Neural cell (in vitro differentiated cells): ENCODE data around the gene SBNO2. TPM values are rescaled to one million over a fixed set of nuclear protein-coding genes. Genes with fewer than 3 reads are reported as not detected.
"Not testable (repeated sequence)": the region's sequence is repeated elsewhere in the genome, so short reads cannot be mapped to it uniquely, and the experiment has no call there.

ENCODE experiments used
- H2AFZ ChIP-seq: fragments of 200-600, 300-800 bp; sonication (generic), shearing (Covaris generic); 2 replicates; pipeline ENCODE4 v1.6.0; 2014; ENCODE audit warnings: low read depth, mild to moderate bottlenecking, antibody characterized with exemption, low read length, moderate library complexity
- H3F3A ChIP-seq: fragments of 200-600 bp; shearing (Covaris generic); 2 replicates; pipeline ENCODE4 v1.6.1; 2016; ENCODE audit warnings: mild to moderate bottlenecking, moderate library complexity, mixed read lengths, antibody characterized with exemption, low read length; ENCODE audit not compliant: insufficient read depth, poor library complexity, severe bottlenecking
- H3K27ac ChIP-seq: fragments of 200-600, 300-800 bp; sonication (generic), shearing (Covaris generic); 2 replicates; pipeline ENCODE4 v1.5.1; 2014; ENCODE audit warnings: mild to moderate bottlenecking, low read length, moderate library complexity
- H3K27me3 ChIP-seq: fragments of 300-800, 200-600 bp; sonication (generic), shearing (Covaris generic); 2 replicates; pipeline ENCODE4 v1.6.0; 2014; ENCODE audit warnings: mild to moderate bottlenecking, low read depth, low read length, moderate library complexity; ENCODE audit not compliant: insufficient read depth
- H3K36me3 ChIP-seq: fragments of 300-800, 200-600 bp; sonication (generic), shearing (Covaris generic); 2 replicates; pipeline ENCODE4 v1.5.1; 2014; ENCODE audit warnings: mild to moderate bottlenecking, antibody characterized with exemption, low read length, moderate library complexity; ENCODE audit not compliant: insufficient read depth
- H3K4me2 ChIP-seq: fragments of 300-800, 200-600 bp; sonication (generic), shearing (Covaris generic); 2 replicates; pipeline ENCODE4 v1.6.0; 2014; ENCODE audit warnings: mild to moderate bottlenecking, low read length
- H3K4me3 ChIP-seq: fragments of 300-800, 200-600 bp; sonication (generic), shearing (Covaris generic); 2 replicates; pipeline ENCODE4 v1.5.1; 2014; ENCODE audit warnings: mild to moderate bottlenecking, low read length, moderate library complexity
- H3K79me2 ChIP-seq: fragments of 200-600 bp; shearing (Covaris generic); replicated peaks from 2 replicates; pipeline ENCODE4 v1.6.0; 2014; ENCODE audit warnings: mild to moderate bottlenecking, low read length, moderate library complexity; ENCODE audit not compliant: insufficient read depth
- H3K9ac ChIP-seq: fragments of 300-800, 200-600 bp; sonication (generic), shearing (Covaris generic); 2 replicates; pipeline ENCODE4 v1.6.1; 2016; ENCODE audit warnings: mild to moderate bottlenecking, low read length, mixed read lengths
- H3K9me2 ChIP-seq: fragments of 200-600 bp; shearing (Covaris generic); 2 replicates; pipeline ENCODE4 v1.6.1; 2016; ENCODE audit warnings: mild to moderate bottlenecking, low read length, mixed read lengths; ENCODE audit not compliant: insufficient read depth
- H3K9me3 ChIP-seq: fragments of 200-600, 300-800 bp; sonication (generic), shearing (Covaris generic); 2 replicates; pipeline ENCODE4 v1.6.1; 2016; ENCODE audit warnings: mild to moderate bottlenecking, mixed run types, low read length, moderate library complexity, mixed read lengths
- H4K20me1 ChIP-seq: fragments of 200-600 bp; shearing (Covaris generic); 2 replicates; pipeline ENCODE4 v1.6.1; 2016; ENCODE audit warnings: mild to moderate bottlenecking, mixed run types; ENCODE audit not compliant: insufficient read depth
- EP300 ChIP-seq: fragments of 450-650 bp; conservative IDR thresholded peaks from 2 replicates; pipeline ENCODE4 v1.6.1; 2014; ENCODE audit warnings: antibody characterized with exemption, mild to moderate bottlenecking, moderate library complexity; ENCODE audit not compliant: poor library complexity, severe bottlenecking
- EZH2 ChIP-seq: fragments of 200-600, 300-800 bp; shearing (Covaris generic), sonication (generic); IDR thresholded peaks from 2 replicates; pipeline ENCODE4 v1.6.1; 2014; ENCODE audit warnings: antibody characterized with exemption, low read length, borderline replicate concordance, mild to moderate bottlenecking; ENCODE audit not compliant: insufficient read depth, poor library complexity, severe bottlenecking
- MXI1 ChIP-seq: fragments of 450-650 bp; conservative IDR thresholded peaks from 2 replicates; pipeline ENCODE4 v1.6.1; 2014; ENCODE audit warnings: antibody characterized with exemption, mild to moderate bottlenecking; ENCODE audit not compliant: poor library complexity, severe bottlenecking
- POLR2AphosphoS5 ChIP-seq: IDR thresholded peaks from 2 replicates; pipeline ENCODE4 v1.6.1; 2012
- RAD21 ChIP-seq: fragments of 450-650 bp; conservative IDR thresholded peaks from 2 replicates; pipeline ENCODE4 v1.6.1; 2014; ENCODE audit warnings: antibody characterized with exemption, mild to moderate bottlenecking, moderate library complexity
- SMC3 ChIP-seq: fragments of 450-650 bp; conservative IDR thresholded peaks from 2 replicates; pipeline ENCODE4 v1.6.1; 2014; ENCODE audit warnings: antibody characterized with exemption, mild to moderate bottlenecking, moderate library complexity; ENCODE audit not compliant: poor library complexity
- TAF1 ChIP-seq: IDR thresholded peaks from 2 replicates; pipeline ENCODE4 v1.6.1; 2012; ENCODE audit warnings: low read depth
- polyA plus RNA-seq: library from polyadenylated mRNA; depleted of rRNA; stranded (reverse); fragments of >200 nt; gene quantifications from 2 replicates; pipeline ENCODE4 v1.2.3, GENCODE V29; 2014
- TF ChIP-seq, protein P1 (sequence below): fragments of 450-650 bp; IDR thresholded peaks from 2 replicates; pipeline ENCODE4 v1.5.1; 2014; ENCODE audit warnings: antibody characterized with exemption, mild to moderate bottlenecking, moderate library complexity; ENCODE audit not compliant: poor library complexity, severe bottlenecking
- TF ChIP-seq, protein P2 (sequence below): IDR thresholded peaks from 2 replicates; pipeline ENCODE4 v1.6.1; 2012; ENCODE audit warnings: borderline replicate concordance

Gene SBNO2
- polyA plus RNA-seq, 1 donor from 2014 or later, result 4.8 TPM

- Histone ChIP-seq H3K27ac (no peak overlapping the region), H2AFZ (no peak overlapping the region), H3F3A (no peaks in the 10 kb centered on the region), H3K27me3 (no peaks in the 10 kb centered on the region), H3K9me3 (no peaks in the 10 kb centered on the region), H3K4me2 (no peak overlapping the region), H3K9me2 (no peaks in the 10 kb centered on the region), H4K20me1 (peaks cover 11% of the 10 kb centered on the region), H3K4me3 (no peak overlapping the region), H3K79me2 (peaks cover 43% of the 10 kb centered on the region), H3K9ac (no peak overlapping the region), H3K36me3 (no peaks in the 10 kb centered on the region)
- TF ChIP-seq, protein P1, sequence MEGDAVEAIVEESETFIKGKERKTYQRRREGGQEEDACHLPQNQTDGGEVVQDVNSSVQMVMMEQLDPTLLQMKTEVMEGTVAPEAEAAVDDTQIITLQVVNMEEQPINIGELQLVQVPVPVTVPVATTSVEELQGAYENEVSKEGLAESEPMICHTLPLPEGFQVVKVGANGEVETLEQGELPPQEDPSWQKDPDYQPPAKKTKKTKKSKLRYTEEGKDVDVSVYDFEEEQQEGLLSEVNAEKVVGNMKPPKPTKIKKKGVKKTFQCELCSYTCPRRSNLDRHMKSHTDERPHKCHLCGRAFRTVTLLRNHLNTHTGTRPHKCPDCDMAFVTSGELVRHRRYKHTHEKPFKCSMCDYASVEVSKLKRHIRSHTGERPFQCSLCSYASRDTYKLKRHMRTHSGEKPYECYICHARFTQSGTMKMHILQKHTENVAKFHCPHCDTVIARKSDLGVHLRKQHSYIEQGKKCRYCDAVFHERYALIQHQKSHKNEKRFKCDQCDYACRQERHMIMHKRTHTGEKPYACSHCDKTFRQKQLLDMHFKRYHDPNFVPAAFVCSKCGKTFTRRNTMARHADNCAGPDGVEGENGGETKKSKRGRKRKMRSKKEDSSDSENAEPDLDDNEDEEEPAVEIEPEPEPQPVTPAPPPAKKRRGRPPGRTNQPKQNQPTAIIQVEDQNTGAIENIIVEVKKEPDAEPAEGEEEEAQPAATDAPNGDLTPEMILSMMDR, result no peak
- TF ChIP-seq RAD21, result no peak
Observed at GRCh38 chr19:1211494-1212234, 37.6 kb upstream of the SBNO2 start.

DNA sequence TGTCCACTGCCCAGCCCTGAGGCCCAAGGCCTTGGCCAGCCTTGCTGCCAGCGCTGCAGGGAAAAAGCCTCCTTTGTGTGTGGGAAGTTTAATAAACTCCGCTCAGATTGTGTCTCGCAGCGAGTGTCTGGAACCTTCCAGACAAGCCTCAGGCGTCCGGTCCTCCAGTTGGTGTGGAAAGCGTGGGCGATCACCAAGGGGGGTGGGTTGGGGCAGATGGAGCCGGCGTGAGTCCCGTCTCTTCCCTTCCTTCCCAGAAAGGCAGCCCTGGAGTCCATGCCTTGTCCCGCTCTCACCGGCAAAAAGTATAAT lies 36.1 kb upstream of the SBNO2 start:
- peaks cover 47% of the 10 kb centered on the region for H3K79me2 ChIP-seq
- no peaks in the 10 kb centered on the region for H3K9me2 ChIP-seq
- H2AFZ ChIP-seq, result no peak overlapping the region
- H4K20me1 ChIP-seq, result peaks cover 11% of the 10 kb centered on the region
- no peak overlapping the region for H3K4me2 ChIP-seq
- no peak overlapping the region for H3K4me3 ChIP-seq
- no peaks in the 10 kb centered on the region for H3K9me3 ChIP-seq
- H3K27me3 ChIP-seq, result no peaks in the 10 kb centered on the region
- TF ChIP-seq, protein P2, sequence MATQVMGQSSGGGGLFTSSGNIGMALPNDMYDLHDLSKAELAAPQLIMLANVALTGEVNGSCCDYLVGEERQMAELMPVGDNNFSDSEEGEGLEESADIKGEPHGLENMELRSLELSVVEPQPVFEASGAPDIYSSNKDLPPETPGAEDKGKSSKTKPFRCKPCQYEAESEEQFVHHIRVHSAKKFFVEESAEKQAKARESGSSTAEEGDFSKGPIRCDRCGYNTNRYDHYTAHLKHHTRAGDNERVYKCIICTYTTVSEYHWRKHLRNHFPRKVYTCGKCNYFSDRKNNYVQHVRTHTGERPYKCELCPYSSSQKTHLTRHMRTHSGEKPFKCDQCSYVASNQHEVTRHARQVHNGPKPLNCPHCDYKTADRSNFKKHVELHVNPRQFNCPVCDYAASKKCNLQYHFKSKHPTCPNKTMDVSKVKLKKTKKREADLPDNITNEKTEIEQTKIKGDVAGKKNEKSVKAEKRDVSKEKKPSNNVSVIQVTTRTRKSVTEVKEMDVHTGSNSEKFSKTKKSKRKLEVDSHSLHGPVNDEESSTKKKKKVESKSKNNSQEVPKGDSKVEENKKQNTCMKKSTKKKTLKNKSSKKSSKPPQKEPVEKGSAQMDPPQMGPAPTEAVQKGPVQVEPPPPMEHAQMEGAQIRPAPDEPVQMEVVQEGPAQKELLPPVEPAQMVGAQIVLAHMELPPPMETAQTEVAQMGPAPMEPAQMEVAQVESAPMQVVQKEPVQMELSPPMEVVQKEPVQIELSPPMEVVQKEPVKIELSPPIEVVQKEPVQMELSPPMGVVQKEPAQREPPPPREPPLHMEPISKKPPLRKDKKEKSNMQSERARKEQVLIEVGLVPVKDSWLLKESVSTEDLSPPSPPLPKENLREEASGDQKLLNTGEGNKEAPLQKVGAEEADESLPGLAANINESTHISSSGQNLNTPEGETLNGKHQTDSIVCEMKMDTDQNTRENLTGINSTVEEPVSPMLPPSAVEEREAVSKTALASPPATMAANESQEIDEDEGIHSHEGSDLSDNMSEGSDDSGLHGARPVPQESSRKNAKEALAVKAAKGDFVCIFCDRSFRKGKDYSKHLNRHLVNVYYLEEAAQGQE, result no peak
- TF ChIP-seq POLR2AphosphoS5 (no peak), RAD21 (no peak), EZH2 (no peak), MXI1 (no peak), TAF1 (no peak), SMC3 (no peak), EP300 (no peak)
- TF ChIP-seq, protein P1, result no peak
- no peak overlapping the region for H3K9ac ChIP-seq
- H3K36me3 ChIP-seq, result no peaks in the 10 kb centered on the region
- no peaks in the 10 kb centered on the region for H3F3A ChIP-seq
- no peak overlapping the region for H3K27ac ChIP-seq

GRCh38 chr19:1208830-1209229 lies 34.8 kb upstream of the SBNO2 start:
- H3K4me2 ChIP-seq, H3K4me3 ChIP-seq, H3F3A ChIP-seq, H3K27me3 ChIP-seq, H2AFZ ChIP-seq, H3K36me3 ChIP-seq, H3K9ac ChIP-seq, H3K9me2 ChIP-seq, H3K27ac ChIP-seq, H3K9me3 ChIP-seq: not testable (repeated sequence)
- Histone ChIP-seq H4K20me1 (peaks cover 11% of the 10 kb centered on the region), H3K79me2 (peaks cover 44% of the 10 kb centered on the region)
